ENCODE results near the gene DPH7.
"Not testable (repeated sequence)": the region's sequence is repeated elsewhere in the genome, so short reads cannot be mapped to it uniquely, and the experiment has no call there.

The DPH7 gene

DNA sequence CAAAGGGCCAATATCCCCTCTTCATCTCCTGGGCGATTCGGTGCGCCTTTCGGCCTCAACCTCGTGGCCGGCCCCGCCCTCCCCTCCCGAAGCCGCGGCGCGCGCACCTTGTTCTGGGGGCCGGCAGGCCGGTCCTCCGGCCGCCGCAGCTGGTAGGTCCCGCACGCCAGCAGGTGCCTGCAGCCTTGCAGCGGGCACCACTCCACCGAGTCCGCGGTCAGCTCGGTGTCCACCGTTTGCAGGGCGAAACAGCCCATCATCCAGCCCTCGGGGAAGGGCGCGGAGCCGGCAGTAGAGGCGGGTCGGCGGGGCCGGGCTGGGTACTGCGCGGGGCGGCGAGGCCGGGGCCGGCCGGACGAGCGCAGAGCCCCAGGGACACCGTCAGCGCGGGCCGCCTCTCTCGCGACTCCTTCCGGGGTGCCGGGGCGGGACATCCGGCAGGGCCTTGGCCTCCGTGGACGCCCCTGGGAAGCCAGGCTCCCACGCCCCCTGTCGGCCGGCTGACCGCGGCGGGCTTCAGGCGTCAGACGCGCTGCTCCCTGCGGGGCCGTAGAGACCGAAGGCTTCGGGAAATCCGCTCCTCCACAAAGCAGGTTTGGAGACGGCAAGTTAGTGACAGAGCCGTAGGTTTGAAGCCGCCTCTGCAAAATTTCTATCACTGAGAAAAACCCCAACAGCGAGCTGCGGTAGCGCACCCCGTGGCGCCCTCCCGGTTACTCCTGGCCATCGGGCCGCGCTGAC lies at the start of gene DPH7:
TSS of gene DPH7 (minus strand) at position 408 of the 741 bp plus-strand sequence. CDS start at position 260, 148 bp downstream.
- peak; percentile 88 for DNase-seq (ENCODE audit: low read depth)

DNA sequence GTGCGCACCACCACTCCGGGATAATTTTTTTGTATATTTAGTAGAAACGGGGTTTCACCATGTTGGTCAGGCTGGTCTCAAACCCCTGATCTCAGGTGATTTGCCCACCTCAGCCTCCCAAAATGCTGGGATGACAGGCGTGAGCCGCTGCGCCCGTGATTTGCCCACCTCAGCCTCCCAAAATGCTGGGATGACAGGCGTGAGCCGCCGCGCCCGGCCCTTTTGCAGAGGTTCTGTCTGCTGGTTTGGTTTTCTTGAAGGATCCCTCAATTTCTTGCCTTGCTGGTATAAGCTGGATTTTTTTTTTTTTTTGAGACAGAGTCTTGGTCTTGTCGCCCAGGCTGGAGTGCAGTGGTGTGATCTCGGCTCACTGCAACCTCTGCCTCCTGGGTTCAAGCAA lies 48.7 kb upstream of the DPH7 start:
- DNase-seq (ENCODE audit: low read depth) = not testable (repeated sequence)

DNA sequence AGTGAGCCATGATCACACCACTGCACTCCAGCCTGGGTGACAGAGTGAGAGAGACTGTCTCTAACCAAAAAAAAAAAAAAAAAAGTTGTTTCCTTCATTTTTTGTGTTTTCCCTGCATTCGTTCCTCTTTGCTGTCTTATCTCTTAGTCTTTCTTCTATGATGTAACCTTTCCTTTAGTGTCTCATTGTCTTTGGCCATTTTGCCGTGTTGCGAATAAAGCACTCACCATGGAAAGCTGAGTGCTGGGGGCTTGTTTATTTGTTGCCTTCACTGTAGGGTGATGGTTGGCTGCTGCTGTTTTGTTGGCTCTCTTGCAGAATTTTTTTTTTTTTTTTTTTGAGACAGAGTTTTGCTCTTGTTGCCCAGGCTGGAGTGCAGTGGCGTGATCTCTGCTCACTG lies 47.7 kb upstream of the DPH7 start:
- DNase-seq (ENCODE audit: low read depth) = no peak

DNA sequence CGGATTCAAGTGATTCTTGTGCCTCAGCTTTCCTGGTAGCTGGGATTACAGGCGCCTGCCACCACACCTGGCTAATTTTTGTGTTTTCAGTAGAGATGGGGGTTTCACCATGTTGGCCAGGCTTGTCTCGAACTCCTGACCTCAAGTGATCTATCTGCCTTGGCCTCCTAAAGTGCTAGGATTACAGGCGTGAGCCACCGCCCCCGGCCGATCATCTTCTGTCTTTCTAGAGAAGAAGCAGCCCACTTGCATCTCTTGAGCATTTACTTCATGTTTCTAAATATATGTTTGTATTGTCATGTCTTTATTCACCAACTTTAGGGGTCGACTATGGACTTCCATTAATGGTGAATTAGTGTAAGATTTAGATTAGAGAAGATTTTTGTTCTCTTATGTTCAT lies 43.5 kb upstream of the DPH7 start:
- not testable (repeated sequence) for DNase-seq (ENCODE audit: low read depth)

DNA sequence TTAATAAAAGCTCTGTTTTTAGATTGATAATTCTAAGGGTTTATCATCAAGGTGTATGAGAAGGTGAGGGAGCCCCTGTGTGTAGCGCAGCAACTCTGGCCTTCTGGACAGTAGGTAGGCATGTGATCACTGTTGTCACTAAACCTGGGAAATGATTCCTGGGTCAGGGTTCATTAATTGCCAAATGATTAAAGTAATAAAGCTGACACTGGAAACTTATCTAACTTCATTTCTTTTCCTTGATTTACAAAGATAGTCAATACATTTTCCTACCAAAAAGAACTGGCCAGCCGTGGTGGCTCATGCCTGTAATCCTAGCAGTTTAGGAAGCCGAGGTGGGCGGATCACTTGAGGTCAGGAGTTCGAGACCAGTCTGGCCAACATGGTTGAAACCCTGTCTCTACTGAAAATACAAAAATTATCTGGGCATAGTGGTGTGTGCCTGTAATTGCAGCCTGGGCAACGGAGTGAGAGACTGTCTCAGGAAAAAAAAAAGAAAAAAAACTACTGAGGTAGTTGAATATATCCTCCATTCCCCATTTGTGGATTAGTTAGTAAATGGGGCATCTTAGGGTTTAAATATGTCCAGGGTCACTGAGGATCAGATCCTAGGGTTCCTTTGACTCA lies 42.5 kb upstream of the DPH7 start:
- no peak for DNase-seq (ENCODE audit: low read depth)

GRCh38 chr9:137620581-137620980 lies 41.9 kb upstream of the DPH7 start:
- no peak for DNase-seq (ENCODE audit: low read depth)

DNA sequence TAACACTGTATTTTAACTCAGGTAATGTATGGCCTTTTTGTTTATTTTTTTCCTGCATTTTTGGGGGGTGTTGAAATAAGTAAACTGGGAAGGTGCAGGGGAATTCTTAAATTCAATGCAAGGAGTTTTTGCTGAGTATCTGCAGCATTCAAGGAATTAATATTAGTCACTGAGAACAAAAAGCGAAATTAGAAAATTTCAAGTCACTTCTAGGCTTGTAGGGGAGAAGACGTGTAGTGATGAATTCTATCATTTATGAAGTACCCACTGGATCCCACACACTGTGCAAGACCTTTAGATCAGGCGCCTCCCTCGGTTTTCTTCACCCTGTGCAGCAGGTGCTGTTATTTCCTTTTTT lies 41.3 kb upstream of the DPH7 start:
- no peak for DNase-seq (ENCODE audit: low read depth)

GRCh38 chr9:137619240-137620047 lies 40.7 kb upstream of the DPH7 start:
- DNase-seq (ENCODE audit: low read depth) = no peak

DNA sequence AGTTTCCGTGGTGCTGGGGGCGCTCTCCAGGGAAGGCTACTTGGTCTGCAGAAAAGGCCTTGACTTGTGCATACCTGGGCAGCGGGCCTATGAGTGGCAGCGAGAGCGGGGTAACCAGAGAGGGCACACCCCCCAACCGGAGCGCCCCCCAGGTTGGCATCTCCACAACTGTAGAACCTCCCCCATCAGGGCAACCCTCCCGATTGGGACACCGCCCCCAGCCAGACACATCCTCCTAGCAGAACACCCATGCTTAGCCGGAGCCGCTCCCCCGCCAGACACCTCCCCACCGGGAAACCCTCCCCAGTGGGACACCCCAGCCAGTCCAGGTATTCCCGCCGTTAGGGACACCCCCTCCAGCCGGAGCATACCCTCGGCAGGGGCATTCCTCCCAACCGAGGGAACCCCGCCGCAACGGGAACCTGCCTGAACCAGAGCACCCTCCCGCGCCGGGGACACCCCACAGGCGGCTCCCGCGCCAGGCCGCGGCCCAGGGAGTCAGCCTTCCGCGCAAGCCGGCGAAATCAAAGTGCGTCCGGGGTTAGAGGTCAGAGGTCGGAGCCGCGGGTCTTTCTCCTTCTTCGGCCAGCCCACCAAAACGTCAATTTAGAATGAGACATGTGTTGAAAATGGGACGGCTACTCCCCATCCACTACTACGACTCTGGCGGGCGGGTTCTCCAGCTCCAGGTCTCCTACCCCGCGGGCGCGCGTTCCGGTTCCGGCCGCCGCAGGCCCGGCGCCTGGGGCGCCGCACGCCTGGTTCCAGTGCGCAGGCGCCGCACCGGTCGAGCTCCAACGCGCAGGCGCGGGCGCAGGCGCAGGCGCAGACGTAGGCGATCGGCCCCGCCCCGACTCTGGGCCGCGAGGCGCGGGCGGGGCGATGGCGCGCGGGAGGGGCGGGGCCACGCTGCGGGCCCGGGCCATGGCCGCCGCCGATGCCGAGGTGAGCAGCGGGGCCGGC lies 39.7 kb upstream of the DPH7 start, which contains the start of gene EHMT1:
TSS of gene EHMT1 (plus strand) at position 901 of the 963 bp plus-strand sequence. CDS start at position 925, 24 bp downstream.
- peak; percentile 87 for DNase-seq (ENCODE audit: low read depth)

- DNase-seq (ENCODE audit: low read depth) = no peak
Measured at GRCh38 chr9:137615387-137615871, 36.7 kb upstream of the DPH7 start.

DNA sequence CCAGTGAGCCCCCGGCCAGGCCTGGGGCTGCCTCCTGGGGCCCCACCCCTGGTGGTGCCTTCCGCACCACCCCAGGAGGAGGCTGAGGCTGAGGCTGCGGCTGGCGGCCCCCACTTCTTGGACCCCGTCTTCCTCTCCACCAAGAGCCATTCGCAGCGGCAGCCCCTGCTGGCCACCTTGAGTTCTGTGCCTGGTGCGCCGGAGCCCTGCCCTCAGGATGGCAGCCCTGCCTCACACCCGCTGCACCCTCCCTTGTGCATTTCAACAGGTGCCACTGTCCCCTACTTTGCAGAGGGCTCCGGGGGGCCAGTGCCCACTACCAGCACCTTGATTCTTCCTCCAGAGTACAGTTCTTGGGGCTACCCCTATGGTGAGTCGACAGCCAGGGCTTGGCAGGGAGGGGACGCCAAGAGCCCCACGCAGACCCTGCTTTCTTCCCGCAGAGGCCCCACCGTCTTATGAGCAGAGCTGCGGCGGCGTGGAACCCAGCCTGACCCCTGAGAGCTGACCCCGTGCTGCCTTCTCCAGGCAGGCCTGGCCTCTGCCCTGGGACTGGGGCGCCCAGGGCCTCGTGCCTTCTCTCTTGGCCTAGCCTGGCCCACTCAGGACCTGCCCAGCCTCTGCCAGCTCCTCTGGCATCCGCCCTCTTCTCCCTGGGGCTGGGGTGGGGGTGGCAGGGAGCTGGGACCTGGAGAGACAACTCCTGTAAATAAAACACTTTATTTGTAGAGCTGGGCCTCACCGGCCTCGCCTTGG lies 36.1 kb upstream of the DPH7 start:
- no peak for DNase-seq (ENCODE audit: low read depth)

GRCh38 chr9:137613738-137614523 lies 35.2 kb upstream of the DPH7 start:
- DNase-seq (ENCODE audit: low read depth) = no peak

DNA sequence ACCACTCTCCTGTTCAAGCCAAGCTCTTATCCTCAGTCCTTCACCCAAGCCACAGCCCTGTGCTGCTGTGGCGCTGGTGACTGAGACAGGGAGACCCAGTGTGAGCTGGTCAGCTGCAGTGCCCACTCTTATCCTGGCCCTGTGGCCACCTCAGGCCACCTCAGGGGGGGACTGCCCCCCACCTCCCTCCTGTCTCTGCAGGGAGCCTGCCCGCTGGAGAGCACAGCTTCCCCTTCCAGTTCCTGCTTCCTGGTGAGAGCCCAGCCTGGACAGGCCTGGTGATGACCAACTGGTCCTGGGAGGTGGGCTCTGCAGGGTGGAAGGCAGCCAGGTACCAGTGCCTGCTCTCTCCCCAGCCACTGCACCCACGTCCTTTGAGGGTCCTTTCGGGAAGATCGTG lies 34.5 kb upstream of the DPH7 start:
- no peak for DNase-seq (ENCODE audit: low read depth)

GRCh38 chr9:137612741-137613142 lies 34.0 kb upstream of the DPH7 start:
- no peak for DNase-seq (ENCODE audit: low read depth)

- DNase-seq (ENCODE audit: low read depth) = no peak
Measured at GRCh38 chr9:137611623-137612609, 33.2 kb upstream of the DPH7 start.

GRCh38 chr9:137610944-137611343 lies 32.2 kb upstream of the DPH7 start:
- no peak for DNase-seq (ENCODE audit: low read depth)

DNA sequence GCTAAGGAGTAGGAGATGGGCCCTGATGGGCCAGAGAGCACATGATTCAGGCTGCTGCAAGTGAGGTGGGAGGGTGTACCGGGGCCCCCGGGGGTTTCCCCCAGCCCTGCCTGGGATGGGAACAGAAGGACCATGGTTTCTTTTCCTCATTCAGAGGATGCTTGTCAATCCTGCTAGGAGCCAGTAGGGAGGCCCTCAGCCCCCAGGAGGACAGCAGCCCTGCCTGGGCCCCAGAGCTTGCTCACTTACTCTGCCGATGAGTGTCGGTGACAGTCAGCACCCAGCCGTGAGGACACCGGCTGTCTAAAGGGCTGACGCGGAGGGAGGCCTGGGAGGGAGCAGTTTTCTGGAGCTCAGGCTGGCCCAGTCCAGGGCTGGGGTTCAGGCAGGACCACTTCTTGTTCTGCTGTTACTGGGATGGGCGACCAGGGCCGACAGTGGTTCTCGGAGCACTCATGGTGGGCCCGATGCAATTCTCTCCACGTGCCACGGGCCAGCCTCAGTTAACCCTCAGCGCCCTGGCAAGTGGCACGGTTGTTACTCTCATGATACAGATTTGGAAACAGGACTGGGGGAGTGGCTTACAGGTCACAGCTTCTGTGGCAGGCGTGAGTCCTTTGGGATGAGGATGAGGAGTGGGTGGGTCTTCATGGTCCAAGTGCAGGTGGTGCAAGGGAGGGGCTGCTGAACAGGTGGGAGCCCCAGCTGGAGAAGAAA lies 28.6 kb upstream of the DPH7 start:
- no peak for DNase-seq (ENCODE audit: low read depth)

- DNase-seq (ENCODE audit: low read depth) = no peak
Measured at GRCh38 chr9:137606734-137607138, 28.0 kb upstream of the DPH7 start.

Measured in stimulated activated CD8-positive, alpha-beta memory T cell treated with anti-CD3 and anti-CD28 coated beads, Interleukin-12 subunit alpha, Interleukin-12 subunit beta, amount 100 ng/mL, for 4 hours (primary cell).